Nephron (organoid): ENCODE measurements around the gene PACS1.
A peak's percentile ranks its signal among the peaks of the same experiment; 100 is the strongest.

ENCODE experiments used
- H3K27ac Mint-ChIP-seq, 3 experiments: 2 replicates each; pipeline ENCODE4 v1.8.0; 2020; ENCODE audit warnings: mixed read lengths in 3 of 3, mild to moderate bottlenecking in 2 of 3, moderate library complexity in 1 of 3
- H3K27me3 Mint-ChIP-seq: 2 replicates; pipeline ENCODE4 v1.8.0; 2021; ENCODE audit warnings: low read depth, mild to moderate bottlenecking, moderate library complexity, mixed read lengths
- H3K36me3 Mint-ChIP-seq: 2 replicates; pipeline ENCODE4 v1.8.0; 2020; ENCODE audit warnings: low read depth, mixed read lengths
- H3K4me1 Mint-ChIP-seq: 2 replicates; pipeline ENCODE4 v1.8.0; 2020; ENCODE audit warnings: mixed read lengths
- H3K4me3 Mint-ChIP-seq, 3 experiments: 2 replicates each; pipeline ENCODE4 v1.8.0; 2020; ENCODE audit warnings: mild to moderate bottlenecking in 3 of 3, mixed read lengths in 3 of 3, moderate library complexity in 2 of 3
- H3K9me3 Mint-ChIP-seq: 2 replicates; pipeline ENCODE4 v1.8.0; 2020; ENCODE audit warnings: mixed read lengths
- TF ChIP-seq, protein P1 (sequence below), 3 experiments: fragments of 200-600 bp; sonication (generic); IDR thresholded peaks; one replicate each; pipeline ENCODE4 v1.5.0; 2021; ENCODE audit warnings: antibody characterized with exemption in 3 of 3; ENCODE audit not compliant: unreplicated experiment in 3 of 3

Gene PACS1

DNA sequence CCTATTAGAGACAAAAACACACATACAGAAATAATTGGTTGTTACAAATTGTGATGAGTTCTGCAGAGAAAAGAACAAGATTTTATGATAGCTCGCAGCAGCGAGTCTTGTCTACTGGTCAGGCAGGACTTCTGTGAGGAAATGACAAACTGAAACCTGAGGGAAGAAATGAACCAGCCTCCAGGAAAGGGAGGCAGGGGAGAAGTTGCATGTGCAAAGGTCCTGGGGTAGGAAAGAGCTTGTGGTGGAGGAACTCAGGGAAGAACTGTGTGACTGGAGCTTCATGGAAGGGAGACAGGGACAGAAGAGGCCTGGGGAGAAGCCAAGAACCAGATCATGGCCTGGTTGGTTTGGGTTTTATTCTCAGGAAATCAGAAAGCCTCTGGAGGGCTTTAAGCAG is 189.2 kb downstream of the PACS1 start:
- Mint-ChIP-seq H3K27me3 (peaks cover 4% of the 10 kb centered on the region), H3K4me3 (peak overlapping the region; percentile 83 to 93 (median 92)), H3K27ac (peak overlapping the region in 1 of 3 experiments; percentile 68), H3K9me3 (no peaks in the 10 kb centered on the region), H3K4me1 (peaks cover 21% of the 10 kb centered on the region), H3K36me3 (peaks cover 30% of the 10 kb centered on the region)
- TF ChIP-seq, protein P1, sequence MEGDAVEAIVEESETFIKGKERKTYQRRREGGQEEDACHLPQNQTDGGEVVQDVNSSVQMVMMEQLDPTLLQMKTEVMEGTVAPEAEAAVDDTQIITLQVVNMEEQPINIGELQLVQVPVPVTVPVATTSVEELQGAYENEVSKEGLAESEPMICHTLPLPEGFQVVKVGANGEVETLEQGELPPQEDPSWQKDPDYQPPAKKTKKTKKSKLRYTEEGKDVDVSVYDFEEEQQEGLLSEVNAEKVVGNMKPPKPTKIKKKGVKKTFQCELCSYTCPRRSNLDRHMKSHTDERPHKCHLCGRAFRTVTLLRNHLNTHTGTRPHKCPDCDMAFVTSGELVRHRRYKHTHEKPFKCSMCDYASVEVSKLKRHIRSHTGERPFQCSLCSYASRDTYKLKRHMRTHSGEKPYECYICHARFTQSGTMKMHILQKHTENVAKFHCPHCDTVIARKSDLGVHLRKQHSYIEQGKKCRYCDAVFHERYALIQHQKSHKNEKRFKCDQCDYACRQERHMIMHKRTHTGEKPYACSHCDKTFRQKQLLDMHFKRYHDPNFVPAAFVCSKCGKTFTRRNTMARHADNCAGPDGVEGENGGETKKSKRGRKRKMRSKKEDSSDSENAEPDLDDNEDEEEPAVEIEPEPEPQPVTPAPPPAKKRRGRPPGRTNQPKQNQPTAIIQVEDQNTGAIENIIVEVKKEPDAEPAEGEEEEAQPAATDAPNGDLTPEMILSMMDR (IDR thresholded peaks at IDR 0.05; ENCODE audit: unreplicated experiment in 3 of 3), result no peak

DNA sequence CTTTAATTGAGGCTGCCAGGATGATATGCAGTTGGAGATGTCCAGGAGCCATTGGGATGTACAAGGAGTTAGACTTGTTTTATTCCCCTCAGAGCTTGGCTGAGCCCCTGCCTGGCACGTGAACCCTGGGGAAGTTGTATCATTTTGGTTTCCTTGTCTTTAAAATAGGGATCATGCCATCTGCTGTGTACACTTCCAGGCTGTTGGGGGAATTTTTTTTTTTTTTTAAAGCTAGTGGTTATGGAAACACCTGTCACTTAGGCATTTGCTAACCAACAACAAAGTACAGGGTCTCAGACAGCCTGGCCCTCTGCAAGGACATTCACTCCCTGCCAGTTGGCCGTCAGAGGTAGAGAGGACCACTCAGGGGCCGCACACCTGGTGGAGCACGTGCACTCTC is 189.9 kb downstream of the PACS1 start:
- TF ChIP-seq, protein P1 (IDR thresholded peaks at IDR 0.05; ENCODE audit: unreplicated experiment in 3 of 3), result no peak
- peaks cover 21% of the 10 kb centered on the region for H3K4me1 Mint-ChIP-seq
- H3K9me3 Mint-ChIP-seq, result no peaks in the 10 kb centered on the region
- peak overlapping the region; percentile 62 to 93 (median 92) for H3K4me3 Mint-ChIP-seq
- peaks cover 4% of the 10 kb centered on the region for H3K27me3 Mint-ChIP-seq
- H3K27ac Mint-ChIP-seq, result peak overlapping the region in 1 of 3 experiments; percentile 68
- H3K36me3 Mint-ChIP-seq, result peaks cover 37% of the 10 kb centered on the region

DNA sequence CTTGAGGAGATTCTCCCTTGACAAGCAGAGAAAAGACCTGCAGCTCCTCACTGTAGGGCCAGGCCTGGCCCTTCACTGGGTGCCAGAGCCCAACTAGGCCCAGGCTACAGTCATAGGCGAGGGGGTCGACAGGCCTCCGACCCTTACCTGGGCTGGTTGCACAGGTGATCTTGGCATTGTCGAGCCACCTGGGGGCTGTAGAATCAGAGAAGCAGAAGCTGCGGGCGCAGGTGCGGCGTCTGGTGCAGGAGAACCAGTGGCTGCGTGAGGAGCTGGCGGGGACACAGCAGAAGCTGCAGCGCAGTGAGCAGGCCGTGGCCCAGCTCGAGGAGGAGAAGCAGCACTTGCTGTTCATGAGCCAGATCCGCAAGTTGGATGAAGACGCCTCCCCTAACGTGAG is 191.5 kb downstream of the PACS1 start:
- Mint-ChIP-seq H3K4me3 (no peak overlapping the region), H3K27me3 (peaks cover 3% of the 10 kb centered on the region), H3K4me1 (peaks cover 20% of the 10 kb centered on the region), H3K36me3 (peaks cover 37% of the 10 kb centered on the region), H3K9me3 (no peaks in the 10 kb centered on the region), H3K27ac (no peak overlapping the region)
- TF ChIP-seq, protein P1 (IDR thresholded peaks at IDR 0.05; ENCODE audit: unreplicated experiment in 3 of 3), result no peak

DNA sequence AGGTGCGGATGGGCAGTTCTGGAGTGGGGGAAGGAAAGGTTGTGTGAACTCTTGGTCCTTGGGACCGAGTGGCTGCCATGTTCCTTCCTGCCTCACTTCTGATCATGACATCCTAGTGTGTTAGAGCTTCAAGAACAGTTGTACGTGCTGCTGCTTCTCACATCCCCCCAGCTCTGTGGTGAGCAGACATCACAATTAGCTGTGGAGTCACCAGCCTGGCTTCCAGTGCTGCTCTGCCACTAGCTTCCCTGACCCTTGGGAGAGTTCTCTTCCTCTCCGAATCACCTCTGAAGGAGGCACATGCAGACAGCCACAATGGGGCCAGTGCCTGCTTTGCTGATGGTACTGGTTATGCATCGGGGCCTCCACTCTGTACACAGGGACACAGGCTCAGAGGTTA is 192.1 kb downstream of the PACS1 start:
- Mint-ChIP-seq H3K27me3 (no peaks in the 10 kb centered on the region), H3K27ac (no peak overlapping the region), H3K4me3 (peak overlapping the region; percentile 27 to 62 (median 47)), H3K4me1 (peaks cover 20% of the 10 kb centered on the region), H3K9me3 (no peaks in the 10 kb centered on the region), H3K36me3 (peaks cover 37% of the 10 kb centered on the region)
- TF ChIP-seq, protein P1 (IDR thresholded peaks at IDR 0.05; ENCODE audit: unreplicated experiment in 3 of 3), result no peak

DNA sequence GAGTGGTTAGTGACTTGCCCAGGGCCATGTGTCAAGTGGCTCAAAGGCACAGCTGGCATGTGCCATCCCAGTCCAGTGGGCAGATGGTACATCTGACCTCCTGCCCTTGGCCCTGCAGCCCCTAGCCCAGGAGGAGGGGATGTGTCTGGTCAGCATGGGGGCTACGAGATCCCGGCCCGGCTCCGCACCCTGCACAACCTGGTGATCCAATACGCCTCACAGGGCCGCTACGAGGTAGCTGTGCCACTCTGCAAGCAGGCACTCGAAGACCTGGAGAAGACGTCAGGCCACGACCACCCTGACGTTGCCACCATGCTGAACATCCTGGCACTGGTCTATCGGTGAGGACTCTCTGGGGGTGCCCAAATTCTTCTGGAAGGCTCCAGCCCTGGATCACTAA is 192.6 kb downstream of the PACS1 start:
- TF ChIP-seq, protein P1 (IDR thresholded peaks at IDR 0.05; ENCODE audit: unreplicated experiment in 3 of 3), result no peak

DNA sequence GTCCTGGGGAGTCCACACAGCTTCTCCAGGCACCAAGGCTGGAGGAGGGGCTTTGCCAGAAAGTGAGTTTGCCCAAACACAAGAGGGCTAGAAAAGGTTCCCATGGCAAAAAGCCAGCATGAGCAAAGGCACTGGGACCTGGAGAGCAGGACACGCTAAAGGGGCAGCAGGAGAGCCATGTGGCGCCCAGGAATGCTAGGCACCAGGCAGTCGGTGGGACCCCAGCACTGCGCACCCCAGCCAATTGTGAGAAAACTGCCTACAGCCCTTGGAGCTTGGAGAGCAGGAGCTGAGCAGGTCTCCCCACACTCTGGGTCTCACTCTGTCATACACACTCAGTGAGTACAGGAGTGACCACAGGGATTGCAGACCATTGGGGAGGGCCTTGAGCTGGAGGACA is 193.2 kb downstream of the PACS1 start:
- Mint-ChIP-seq H3K27me3 (no peaks in the 10 kb centered on the region), H3K4me3 (no peak overlapping the region), H3K9me3 (no peaks in the 10 kb centered on the region), H3K27ac (no peak overlapping the region), H3K36me3 (peaks cover 37% of the 10 kb centered on the region), H3K4me1 (peaks cover 24% of the 10 kb centered on the region)
- TF ChIP-seq, protein P1 (IDR thresholded peaks at IDR 0.05; ENCODE audit: unreplicated experiment in 3 of 3), result no peak

More for the DNA sequence above, 192.6 kb downstream of the PACS1 start:
- Mint-ChIP-seq H3K9me3 (no peaks in the 10 kb centered on the region), H3K27ac (no peak overlapping the region), H3K27me3 (no peaks in the 10 kb centered on the region), H3K4me1 (peaks cover 22% of the 10 kb centered on the region), H3K36me3 (peaks cover 37% of the 10 kb centered on the region), H3K4me3 (no peak overlapping the region)
